GM19035 (cell line): ENCODE data around the gene DCUN1D1.

Experiments used
- ATAC-seq: cut with Tn5 transposase; IDR thresholded peaks from one replicate; pipeline ENCODE4 v1.9.1; 2021; ENCODE audit not compliant: unreplicated experiment

The DCUN1D1 gene

GRCh38 chr3:182896553-182896952 lies 83.8 kb downstream of the DCUN1D1 start:
- no peak for ATAC-seq

- ATAC-seq, result no peak
Observed at GRCh38 chr3:182895513-182896112, 84.7 kb downstream of the DCUN1D1 start.

- ATAC-seq, result no peak
Observed at GRCh38 chr3:182892226-182892625, 88.1 kb downstream of the DCUN1D1 start.

- ATAC-seq, result no peak
Observed at GRCh38 chr3:182891364-182891763, 89.0 kb downstream of the DCUN1D1 start.

- no peak for ATAC-seq
Observed at GRCh38 chr3:182889948-182890629, 90.2 kb downstream of the DCUN1D1 start.
